Parathyroid adenoma (tissue), 2 donors: ENCODE measurements around the gene FAM114A2.
A peak's percentile ranks its signal among the peaks of the same experiment; 100 is the strongest.

Experiments used
- H2AFZ ChIP-seq: fragments of 300-600 bp; sonication (generic); one replicate; pipeline ENCODE4 v1.7.0; 2017; ENCODE audit warnings: antibody characterized with exemption, mild to moderate bottlenecking
- H3K27ac ChIP-seq: fragments of 300-600 bp; sonication (generic); one replicate; pipeline ENCODE4 v1.7.0; 2017
- H3K27me3 ChIP-seq: fragments of 300-600 bp; sonication (generic); one replicate; pipeline ENCODE4 v1.7.0; 2017; ENCODE audit warnings: low read length; ENCODE audit not compliant: control insufficient read depth, insufficient read depth
- H3K36me3 ChIP-seq: fragments of 300-600 bp; sonication (generic); one replicate; pipeline ENCODE4 v1.7.0; 2017; ENCODE audit warnings: low read length; ENCODE audit not compliant: control insufficient read depth, insufficient read depth
- H3K4me1 ChIP-seq: fragments of 300-600 bp; sonication (generic); one replicate; pipeline ENCODE4 v1.7.0; 2017; ENCODE audit warnings: control low read depth
- H3K4me2 ChIP-seq: fragments of 300-600 bp; sonication (generic); one replicate; pipeline ENCODE4 v1.7.0; 2017; ENCODE audit warnings: low read length
- H3K4me3 ChIP-seq: fragments of 300-600 bp; sonication (generic); one replicate; pipeline ENCODE4 v1.7.0; 2017; ENCODE audit warnings: low read depth, low read length
- H3K79me2 ChIP-seq: fragments of 300-600 bp; sonication (generic); one replicate; pipeline ENCODE4 v1.7.0; 2017; ENCODE audit warnings: control low read depth
- H3K9ac ChIP-seq: fragments of 300-600 bp; sonication (generic); one replicate; pipeline ENCODE4 v1.7.0; 2017; ENCODE audit warnings: mild to moderate bottlenecking
- H3K9me3 ChIP-seq: fragments of 300-600 bp; sonication (generic); one replicate; pipeline ENCODE4 v1.7.0; 2017; ENCODE audit warnings: low read length; ENCODE audit not compliant: control insufficient read depth
- CTCF ChIP-seq: fragments of 300-600 bp; sonication (generic); IDR thresholded peaks from one replicate; pipeline ENCODE4 v1.7.0; 2017; ENCODE audit warnings: antibody characterized with exemption, mild to moderate bottlenecking
- donor health status: primary hyperparathyroidism.

FAM114A2 gene

GRCh38 chr5:154015071-154015693 lies 23.5 kb downstream of the FAM114A2 start:
- Histone ChIP-seq H2AFZ (no peak overlapping the region), H3K4me1 (no peaks in the 10 kb centered on the region), H3K27ac (no peak overlapping the region), H3K9ac (no peak overlapping the region), H3K4me2 (no peak overlapping the region), H3K4me3 (no peak overlapping the region), H3K36me3 (no peaks in the 10 kb centered on the region), H3K27me3 (no peaks in the 10 kb centered on the region), H3K79me2 (peaks cover 11% of the 10 kb centered on the region), H3K9me3 (no peaks in the 10 kb centered on the region)
- TF ChIP-seq CTCF, result no peak

GRCh38 chr5:154010660-154011059 lies 28.1 kb downstream of the FAM114A2 start:
- no peaks in the 10 kb centered on the region for H3K9me3 ChIP-seq
- H3K79me2 ChIP-seq, result peaks cover 5% of the 10 kb centered on the region
- H3K9ac ChIP-seq, result no peak overlapping the region
- no peaks in the 10 kb centered on the region for H3K36me3 ChIP-seq
- no peaks in the 10 kb centered on the region for H3K4me1 ChIP-seq
- no peak overlapping the region for H3K27ac ChIP-seq
- no peak overlapping the region for H3K4me2 ChIP-seq
- TF ChIP-seq CTCF, result no peak
- H3K4me3 ChIP-seq, result no peak overlapping the region
- no peak overlapping the region for H2AFZ ChIP-seq
- H3K27me3 ChIP-seq, result no peaks in the 10 kb centered on the region

GRCh38 chr5:154005648-154006047 lies 33.1 kb downstream of the FAM114A2 start:
- Histone ChIP-seq H3K36me3 (no peaks in the 10 kb centered on the region), H3K4me1 (no peaks in the 10 kb centered on the region), H3K9me3 (no peaks in the 10 kb centered on the region), H3K4me2 (no peak overlapping the region), H3K27ac (no peak overlapping the region), H3K27me3 (no peaks in the 10 kb centered on the region), H3K79me2 (no peaks in the 10 kb centered on the region), H2AFZ (no peak overlapping the region), H3K4me3 (no peak overlapping the region), H3K9ac (no peak overlapping the region)
- no peak for TF ChIP-seq CTCF

- Histone ChIP-seq H3K9ac (no peak overlapping the region), H3K9me3 (no peaks in the 10 kb centered on the region), H2AFZ (no peak overlapping the region), H3K4me2 (no peak overlapping the region), H3K4me1 (no peaks in the 10 kb centered on the region), H3K27ac (peak overlapping the region; percentile 37), H3K79me2 (no peaks in the 10 kb centered on the region), H3K27me3 (no peaks in the 10 kb centered on the region), H3K36me3 (no peaks in the 10 kb centered on the region), H3K4me3 (no peak overlapping the region)
- no peak for TF ChIP-seq CTCF
These were observed 36.1 kb downstream of the FAM114A2 start for GRCh38 chr5:154002511-154003020.

GRCh38 chr5:154002093-154002492 lies 36.6 kb downstream of the FAM114A2 start:
- Histone ChIP-seq H3K79me2 (no peaks in the 10 kb centered on the region), H3K9ac (no peak overlapping the region), H2AFZ (no peak overlapping the region), H3K27ac (peak overlapping the region; percentile 37), H3K27me3 (no peaks in the 10 kb centered on the region), H3K4me1 (no peaks in the 10 kb centered on the region), H3K9me3 (no peaks in the 10 kb centered on the region), H3K4me3 (no peak overlapping the region), H3K4me2 (no peak overlapping the region), H3K36me3 (no peaks in the 10 kb centered on the region)
- TF ChIP-seq CTCF, result no peak
